GM12878 (cell line): ENCODE results near the gene CBFA2T3. TPM values are rescaled to one million over a fixed set of nuclear protein-coding genes. Genes with fewer than 3 reads are reported as not detected.

Source experiments
- ATAC-seq: fragments of 200-7000 bp; cut with Tn5 transposase; 3 replicates; pipeline ENCODE4 v1.9.1; 2020; ENCODE audit warnings: mild to moderate bottlenecking, moderate library complexity
- BruUV-seq: library from RNA; stranded (reverse); fragments of 400-500 nt; replicated peaks from 2 replicates; lab custom pipeline; 2021; lab: Mats Ljungman, UMichigan
- CTCF ChIA-PET: fragments of 300-600 bp; sonication (Branson Sonifier 250); formaldehyde crosslinking; extraction: SDS; loops from one replicate; lab custom pipeline; 2021; ENCODE audit warnings: inconsistent platforms; lab: Yijun Ruan, JAX
- POLR2A ChIA-PET: fragments of 350-600 bp; formaldehyde crosslinking; extraction: SDS; loops from one replicate; lab custom pipeline; 2021; ENCODE audit warnings: inconsistent platforms; lab: Charles Lee
- RAD21 ChIA-PET: fragments of 300-600 bp; sonication (Branson Sonifier 250); formaldehyde crosslinking; loops from one replicate; lab custom pipeline; 2023; ENCODE audit warnings: antibody characterized with exemption; ENCODE audit not compliant: unreplicated experiment; lab: Charles Lee
- SMC1A ChIA-PET: fragments of 300-600 bp; sonication (Branson Sonifier 250); formaldehyde crosslinking; loops from one replicate; lab custom pipeline; 2023; ENCODE audit not compliant: unreplicated experiment, uncharacterized antibody; lab: Charles Lee
- DNase-seq: peaks from one replicate; pipeline ENCODE4 v3.0.0-alpha.2; 2011; ENCODE audit warnings: low read depth, low spot score
- FAIRE-seq: peaks from 3 replicates; lab custom pipeline; 2011; peaks lifted over from hg19 to GRCh38; lab: Jason Lieb, UNC
- H2AFZ ChIP-seq: 2 replicates; pipeline ENCODE4 v1.6.0; 2011; ENCODE audit warnings: low read depth, low read length, control low read depth; ENCODE audit not compliant: control insufficient read depth
- H3K27ac ChIP-seq: 2 replicates; pipeline ENCODE4 v1.5.1; 2011; ENCODE audit warnings: control low read depth; ENCODE audit not compliant: control insufficient read depth, insufficient read depth
- H3K27me3 ChIP-seq, 2 experiments: replicated peaks in 1 of 2; 2 replicates each; pipeline versions ENCODE4 v1.6.0 to v1.6.1; 2011; ENCODE audit warnings: low read length in 1 of 2; ENCODE audit not compliant: control insufficient read depth in 2 of 2, insufficient read depth in 2 of 2
- H3K36me3 ChIP-seq, 2 experiments: 2 replicates each; pipeline ENCODE4 v1.5.1; 2011; ENCODE audit warnings: low read length in 1 of 2; ENCODE audit not compliant: control insufficient read depth in 2 of 2, insufficient read depth in 2 of 2
- H3K4me1 ChIP-seq: 2 replicates; pipeline ENCODE4 v1.6.1; 2011; ENCODE audit warnings: mild to moderate bottlenecking, low read length, moderate library complexity, mixed read lengths; ENCODE audit not compliant: control insufficient read depth, insufficient read depth
- H3K4me2 ChIP-seq: 2 replicates; pipeline ENCODE4 v1.6.0; 2011; ENCODE audit warnings: control low read depth; ENCODE audit not compliant: control insufficient read depth, insufficient read depth
- H3K4me3 ChIP-seq: fragments of 200-600 bp; sonication (generic); 2 replicates; pipeline ENCODE4 v1.5.1; 2016
- H3K79me2 ChIP-seq: 2 replicates; pipeline ENCODE4 v1.6.0; 2011; ENCODE audit warnings: low read length; ENCODE audit not compliant: control insufficient read depth, insufficient read depth
- H3K9ac ChIP-seq: 2 replicates; pipeline ENCODE4 v1.8.0; 2011; ENCODE audit warnings: low read length, control low read depth, mixed read lengths; ENCODE audit not compliant: control insufficient read depth, insufficient read depth
- H3K9me3 ChIP-seq: replicated peaks from 3 replicates; pipeline ENCODE4 v1.5.1; 2011; ENCODE audit warnings: mild to moderate bottlenecking, low read length; ENCODE audit not compliant: control insufficient read depth, insufficient read depth
- H4K20me1 ChIP-seq: 2 replicates; pipeline ENCODE4 v1.6.0; 2011; ENCODE audit not compliant: control insufficient read depth, insufficient read depth
- BMI1 ChIP-seq: fragments of 450-650 bp; IDR thresholded peaks from 2 replicates; pipeline ENCODE4 v1.6.1; 2016; ENCODE audit warnings: mild to moderate bottlenecking, moderate library complexity, borderline replicate concordance
- CBFB ChIP-seq: IDR thresholded peaks from 2 replicates; pipeline ENCODE4 v1.6.1; 2016; ENCODE audit warnings: antibody characterized with exemption, low read depth
- CHD1 ChIP-seq: IDR thresholded peaks from 2 replicates; pipeline ENCODE4 v1.6.1; 2012; ENCODE audit warnings: low read depth, low read length, improper control_type of control experiment
- CTCF ChIP-seq, 3 experiments: IDR thresholded peaks in 2 of 3; conservative IDR thresholded peaks in 1 of 3; 2 replicates each; pipeline ENCODE4 v1.5.1; 2011; ENCODE audit warnings: low read depth in 3 of 3, low read length in 3 of 3, mild to moderate bottlenecking in 3 of 3, control low read depth in 2 of 3, moderate library complexity in 2 of 3, inconsistent platforms in 1 of 3, mixed read lengths in 1 of 3; ENCODE audit not compliant: control insufficient read depth in 2 of 3, insufficient read depth in 1 of 3; ENCODE audit errors: extremely low read depth in 1 of 3
- DPF2 ChIP-seq: fragments of 450-650 bp; IDR thresholded peaks from 2 replicates; pipeline ENCODE4 v1.6.1; 2017; ENCODE audit warnings: mild to moderate bottlenecking
- E2F8 ChIP-seq: fragments of 450-650 bp; IDR thresholded peaks from 2 replicates; pipeline ENCODE4 v1.6.1; 2018; ENCODE audit warnings: mild to moderate bottlenecking, low read depth, moderate library complexity; ENCODE audit not compliant: partially characterized antibody
- GATAD2B ChIP-seq: fragments of 450-650 bp; conservative IDR thresholded peaks from 2 replicates; pipeline ENCODE4 v1.6.1; 2017; ENCODE audit warnings: low read depth, mild to moderate bottlenecking, moderate library complexity
- IRF4 ChIP-seq: IDR thresholded peaks from 2 replicates; pipeline ENCODE4 v1.6.1; 2011; ENCODE audit warnings: low read depth, low read length
- IRF5 ChIP-seq: fragments of 450-650 bp; IDR thresholded peaks from 2 replicates; pipeline ENCODE4 v1.6.1; 2017; ENCODE audit warnings: borderline replicate concordance
- KAT2A ChIP-seq: conservative IDR thresholded peaks from 2 replicates; pipeline ENCODE4 v1.6.1; 2011; ENCODE audit warnings: low read depth, low read length; ENCODE audit not compliant: control insufficient read depth
- MYB ChIP-seq: fragments of 150-350 bp; IDR thresholded peaks from 2 replicates; pipeline ENCODE4 v1.6.1; 2014; ENCODE audit warnings: mild to moderate bottlenecking, low read depth, low read length, borderline replicate concordance
- MYC ChIP-seq: IDR thresholded peaks from 2 replicates; pipeline ENCODE4 v1.6.1; 2011; ENCODE audit warnings: mild to moderate bottlenecking, low read length, moderate library complexity, inconsistent platforms; ENCODE audit not compliant: insufficient read depth, insufficient replicate concordance, insufficient read length, severe bottlenecking
- NFYA ChIP-seq: IDR thresholded peaks from 2 replicates; pipeline ENCODE4 v1.6.1; 2011; ENCODE audit warnings: low read depth, mild to moderate bottlenecking, low read length, improper control_type of control experiment, borderline replicate concordance
- NRF1 ChIP-seq: conservative IDR thresholded peaks from 2 replicates; pipeline ENCODE4 v1.6.1; 2011; ENCODE audit warnings: mild to moderate bottlenecking, low read depth, low read length, improper control_type of control experiment
- RFX5 ChIP-seq: IDR thresholded peaks from 2 replicates; pipeline ENCODE4 v1.6.1; 2011; ENCODE audit warnings: low read depth, low read length, improper control_type of control experiment
- SIN3A ChIP-seq: IDR thresholded peaks from 2 replicates; pipeline ENCODE4 v1.6.1; 2012; ENCODE audit warnings: low read depth, low read length, improper control_type of control experiment
- SMC3 ChIP-seq: IDR thresholded peaks from 2 replicates; pipeline ENCODE4 v1.6.1; 2011; ENCODE audit warnings: low read length, improper control_type of control experiment, borderline replicate concordance
- SUZ12 ChIP-seq: fragments of 200-600 bp; sonication (generic); IDR thresholded peaks from one replicate; pipeline ENCODE4 v1.6.1; 2018; ENCODE audit warnings: antibody characterized with exemption, mild to moderate bottlenecking; ENCODE audit not compliant: unreplicated experiment
- WGBS: methylation state at CpG from one replicate; pipeline ENCODE4 v1.1.6; 2016; ENCODE audit warnings: low lambda C conversion rate; ENCODE audit not compliant: insufficient replicate concordance, insufficient coverage; ENCODE audit errors: missing lambda C conversion rate; 5-methylcytosine and 5-hydroxymethylcytosine counted together
- in situ Hi-C: fragments of 300-500 bp; cut with MboI; formaldehyde crosslinking; loops from 9 replicates; pipeline ENCODE4 v1.14.3; 2018; ENCODE audit warnings: mixed read lengths
- intact Hi-C: fragments of 100-400 bp; cut with micrococcal nuclease; formaldehyde crosslinking; loops from one replicate; pipeline ENCODE4 v1.14.2; 2022; ENCODE audit not compliant: unreplicated experiment
- polyA plus RNA-seq, 11 experiments: library from polyadenylated mRNA; depleted of rRNA in 4 of 11; unstranded in 6 of 11; stranded (reverse) in 5 of 11; fragments of >200 nt; fragmentation: Nextera tagmentation in 4 of 11; fragmentation: Illumina TruSeq in 1 of 11; extraction: Ambion mirVana in 4 of 11; extraction: Trizol in 1 of 11; gene quantifications; 1 replicate in 1 of 11; 2 replicates in 10 of 11; pipeline versions ENCODE4 v1.2.1 to v1.2.3, GENCODE V29; 2011 to 2016; ENCODE audit warnings: inconsistent platforms in 2 of 11, missing spikeins in 2 of 11, low read depth in 1 of 11
- total RNA-seq, 4 experiments: library from RNA; depleted of rRNA in 3 of 4; stranded (reverse); fragments of >200 nt in 3 of 4; fragmentation: Illumina TruSeq in 1 of 4; extraction: Trizol in 1 of 4; gene quantifications; 2 replicates each; pipeline versions ENCODE4 v1.2.1 to v1.2.3, GENCODE V29; 2013 to 2021

Gene CBFA2T3
- total and polyA plus RNA-seq, 10 of the 15 experiments (the other 5 are each of a cell fraction or from before 2014, with no cell fraction given) = 0.69 to 42.6 (median 4.5) TPM

GRCh38 chr16:88901718-88902337, 75.2 kb downstream of the CBFA2T3 start:
- Histone ChIP-seq H3K79me2 (no peaks in the 10 kb centered on the region; the same call in 1 of the 2 replicates), H3K27me3 (no peaks in the 10 kb centered on the region)
- intact Hi-C loops = no loop called here

More at GRCh38 chr16:88901718-88902337, 75.2 kb downstream of the CBFA2T3 start:
- no peak overlapping the region for H2AFZ ChIP-seq
- ChIA-PET POLR2A (no interaction called here), SMC1A (no interaction called here), CTCF (no interaction called here), RAD21 (no interaction called here)
- no peak overlapping the region for H3K4me3 ChIP-seq
- TF ChIP-seq NRF1 (no peak), BMI1 (no peak), CTCF (IDR thresholded peaks at IDR 0.05 in 2 of 3, conservative IDR thresholded peaks at IDR 0.05 in 1 of 3; ENCODE audit: control insufficient read depth in 2 of 3, extremely low read depth in 1 of 3, insufficient read depth in 1 of 3, low read depth in 3 of 3, low read length in 3 of 3) (no peak), GATAD2B (no peak), SMC3 (no peak), IRF4 (no peak), E2F8 (no peak), SUZ12 (no peak), MYC (no peak), DPF2 (no peak), CHD1 (no peak), KAT2A (no peak), MYB (no peak), IRF5 (no peak), NFYA (no peak), RFX5 (no peak), SIN3A (no peak), CBFB (no peak)
- in situ Hi-C loops = no loop called here
- H4K20me1 ChIP-seq = peaks cover 3% of the 10 kb centered on the region; the same call in 1 of the 2 replicates
- H3K27ac ChIP-seq = no peak overlapping the region
- no peak for ATAC-seq
- no peak for DNase-seq
- H3K4me1 ChIP-seq = no peaks in the 10 kb centered on the region; the same call in 1 of the 2 replicates
- whole genome bisulfite sequencing = 96% methylated on average over 26 of the region's 26 CpGs
- no peak for FAIRE-seq
- H3K9me3 ChIP-seq = no peaks in the 10 kb centered on the region
- no peak overlapping the region for H3K4me2 ChIP-seq
- no TSS peak for BruUV-seq
- no peak overlapping the region for H3K9ac ChIP-seq
- H3K36me3 ChIP-seq = no peaks in the 10 kb centered on the region; a peak in 3 of 4 replicates
